Measurements from ENCODE around the gene ADAMTS6. TPM values are rescaled to one million over a fixed set of nuclear protein-coding genes. Genes with fewer than 3 reads are reported as not detected.

Gene ADAMTS6
- total RNA-seq, 2 donors from 2014 or later, result 0.74 to 2.2 TPM

GRCh38 chr5:65141493-65141892 is 340.2 kb downstream of the ADAMTS6 start:
- Histone ChIP-seq H3K36me3 (no peaks in the 10 kb centered on the region), H3K27me3 (no peaks in the 10 kb centered on the region), H3K4me3 (no peak overlapping the region), H3K9me3 (no peaks in the 10 kb centered on the region), H3K4me1 (no peaks in the 10 kb centered on the region), H3K27ac (no peak overlapping the region)
- no peak for DNase-seq (ENCODE audit: low spot score)
- no peak for TF ChIP-seq CTCF (IDR thresholded peaks at IDR 0.05)

GRCh38 chr5:65137631-65138030 is 344.1 kb downstream of the ADAMTS6 start:
- Histone ChIP-seq H3K9me3 (no peaks in the 10 kb centered on the region), H3K4me3 (no peak overlapping the region), H3K27me3 (no peaks in the 10 kb centered on the region), H3K27ac (no peak overlapping the region), H3K36me3 (no peaks in the 10 kb centered on the region), H3K4me1 (no peaks in the 10 kb centered on the region)
- no peak for DNase-seq (ENCODE audit: low spot score)
- TF ChIP-seq CTCF (IDR thresholded peaks at IDR 0.05), result no peak

- Histone ChIP-seq H3K9me3 (no peaks in the 10 kb centered on the region), H3K27me3 (no peaks in the 10 kb centered on the region), H3K4me3 (no peak overlapping the region), H3K4me1 (no peaks in the 10 kb centered on the region), H3K27ac (peak overlapping the region in 1 of 2 donors; percentile 40), H3K36me3 (no peaks in the 10 kb centered on the region)
- TF ChIP-seq CTCF (IDR thresholded peaks at IDR 0.05), result no peak
- DNase-seq (ENCODE audit: low spot score), result no peak
These were observed 348.1 kb downstream of the ADAMTS6 start for GRCh38 chr5:65133477-65134110.

- DNase-seq (ENCODE audit: low spot score), result no peak
- H3K4me1 ChIP-seq, result no peaks in the 10 kb centered on the region
- H3K36me3 ChIP-seq, result no peaks in the 10 kb centered on the region
- H3K4me3 ChIP-seq, result no peak overlapping the region
- TF ChIP-seq CTCF (IDR thresholded peaks at IDR 0.05), result no peak
- H3K27me3 ChIP-seq, result no peaks in the 10 kb centered on the region
- no peak overlapping the region for H3K27ac ChIP-seq
- H3K9me3 ChIP-seq, result no peaks in the 10 kb centered on the region
These were observed 349.3 kb downstream of the ADAMTS6 start for GRCh38 chr5:65132386-65132785.

- TF ChIP-seq CTCF (IDR thresholded peaks at IDR 0.05), result no peak
- Histone ChIP-seq H3K27ac (no peak overlapping the region), H3K4me3 (no peak overlapping the region)
These were observed 353.5 kb downstream of the ADAMTS6 start for GRCh38 chr5:65128226-65128625.

More at GRCh38 chr5:65128226-65128625, 353.5 kb downstream of the ADAMTS6 start:
- no peaks in the 10 kb centered on the region for H3K36me3 ChIP-seq
- DNase-seq (ENCODE audit: low spot score), result no peak
- H3K27me3 ChIP-seq, result no peaks in the 10 kb centered on the region
- no peaks in the 10 kb centered on the region for H3K9me3 ChIP-seq
- H3K4me1 ChIP-seq, result peaks cover 0 to 10% of the 10 kb centered on the region in 2 donors
